ENCODE measurements around the gene CASP3.
A peak's percentile ranks its signal among the peaks of the same experiment; 100 is the strongest.
"Not testable (repeated sequence)": the region's sequence is repeated elsewhere in the genome, so short reads cannot be mapped to it uniquely, and the experiment has no call there.

The CASP3 gene

DNA sequence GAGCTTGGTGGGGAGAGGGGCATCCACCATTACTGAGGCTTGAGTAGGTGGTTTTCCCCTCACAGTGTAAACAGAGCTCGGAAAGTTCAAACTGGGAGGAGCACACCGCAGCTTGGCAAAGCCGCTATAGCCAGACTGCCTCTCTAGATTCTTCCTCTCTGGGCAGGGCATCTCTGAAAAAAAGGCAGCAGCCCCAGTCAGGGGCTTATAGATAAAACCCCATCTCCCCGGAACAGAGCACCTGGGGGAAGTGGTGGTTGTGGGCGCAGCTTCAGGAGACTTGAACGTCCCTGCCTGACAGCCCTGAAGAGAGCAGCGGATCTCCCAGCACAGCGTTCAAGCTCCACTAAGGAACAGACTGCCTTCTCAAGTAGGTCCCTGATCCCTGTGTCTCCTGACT lies 48.3 kb downstream of the CASP3 start:
- H3K27me3 ChIP-seq (replicated peaks in 2 of 5; ENCODE audit: control insufficient read depth in 4 of 5, insufficient read depth in 5 of 5, low read length in 4 of 5); H3K4me1 ChIP-seq (ENCODE audit: control extremely low read depth in 1 of 4, control insufficient read depth in 4 of 4, insufficient read depth in 4 of 4, low read length in 3 of 4); H3K4me3 ChIP-seq (ENCODE audit: control insufficient read depth in 1 of 7, extremely low read depth in 1 of 7, insufficient read depth in 4 of 7, low read depth in 2 of 7, low read length in 6 of 7); CTCF ChIA-PET; POLR2A ChIA-PET; H3K36me3 ChIP-seq (ENCODE audit: control insufficient read depth in 4 of 4, insufficient read depth in 4 of 4, low read length in 3 of 4); H3K27ac ChIP-seq (ENCODE audit: insufficient read depth in 1 of 2, low read depth in 1 of 2, low read length in 2 of 2, poor library complexity in 1 of 2, severe bottlenecking in 2 of 2); H3K9me3 ChIP-seq (ENCODE audit: control extremely low read depth in 1 of 5, control insufficient read depth in 4 of 5, insufficient read depth in 2 of 5, low read depth in 1 of 5, low read length in 4 of 5): not testable (repeated sequence)
- peak in 1 of 3 donors; percentile 15 for DNase-seq
- 92% methylated on average over 6 of the region's 8 CpGs for WGBS (ENCODE audit: insufficient coverage)

DNA sequence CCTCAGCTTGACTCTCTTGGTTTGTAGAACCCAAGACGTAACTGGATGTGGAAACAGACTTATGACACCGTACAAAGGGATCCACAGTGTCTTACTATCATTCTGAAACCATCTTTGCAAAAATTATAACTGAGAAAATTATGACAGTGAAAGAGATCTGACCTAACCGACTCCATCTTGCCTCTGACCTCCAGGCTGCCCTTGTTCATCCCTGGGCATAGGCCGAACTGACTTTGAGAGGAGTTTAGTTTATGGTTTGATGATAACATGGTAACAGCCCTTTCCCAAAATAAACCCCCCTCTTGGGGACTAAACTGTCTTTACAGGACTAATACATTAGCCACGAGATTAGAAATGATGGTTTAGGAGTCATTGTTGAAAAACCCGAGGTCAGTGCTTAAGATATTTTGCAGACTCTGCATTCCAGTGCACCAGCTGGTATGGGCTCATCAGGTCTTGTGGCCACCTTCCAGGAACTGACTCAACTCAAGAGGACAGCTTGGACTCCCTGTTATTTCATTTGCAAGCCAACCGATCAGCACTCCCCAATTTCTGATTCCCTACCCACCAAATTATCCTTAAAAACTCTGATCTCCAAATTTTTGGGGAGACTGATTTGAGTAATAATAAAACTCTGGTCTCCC lies 49.6 kb downstream of the CASP3 start:
- CTCF ChIA-PET: no interaction called here
- Histone ChIP-seq H3K36me3 (ENCODE audit: control insufficient read depth in 4 of 4, insufficient read depth in 4 of 4, low read length in 3 of 4) (no peaks in the 10 kb centered on the region), H3K27me3 (replicated peaks in 2 of 5; ENCODE audit: control insufficient read depth in 4 of 5, insufficient read depth in 5 of 5, low read length in 4 of 5) (no peaks in the 10 kb centered on the region), H3K4me1 (ENCODE audit: control extremely low read depth in 1 of 4, control insufficient read depth in 4 of 4, insufficient read depth in 4 of 4, low read length in 3 of 4) (no peaks in the 10 kb centered on the region), H3K27ac (ENCODE audit: insufficient read depth in 1 of 2, low read depth in 1 of 2, low read length in 2 of 2, poor library complexity in 1 of 2, severe bottlenecking in 2 of 2) (no peak overlapping the region), H3K9me3 (ENCODE audit: control extremely low read depth in 1 of 5, control insufficient read depth in 4 of 5, insufficient read depth in 2 of 5, low read depth in 1 of 5, low read length in 4 of 5) (peaks cover 0 to 4% (median 0%) of the 10 kb centered on the region in 5 experiments), H3K4me3 (ENCODE audit: control insufficient read depth in 1 of 7, extremely low read depth in 1 of 7, insufficient read depth in 4 of 7, low read depth in 2 of 7, low read length in 6 of 7) (no peak overlapping the region)
- 100% methylated on average over 3 of the region's 7 CpGs for WGBS (ENCODE audit: insufficient coverage)
- POLR2A ChIA-PET: no interaction called here
- DNase-seq: no peak

DNA sequence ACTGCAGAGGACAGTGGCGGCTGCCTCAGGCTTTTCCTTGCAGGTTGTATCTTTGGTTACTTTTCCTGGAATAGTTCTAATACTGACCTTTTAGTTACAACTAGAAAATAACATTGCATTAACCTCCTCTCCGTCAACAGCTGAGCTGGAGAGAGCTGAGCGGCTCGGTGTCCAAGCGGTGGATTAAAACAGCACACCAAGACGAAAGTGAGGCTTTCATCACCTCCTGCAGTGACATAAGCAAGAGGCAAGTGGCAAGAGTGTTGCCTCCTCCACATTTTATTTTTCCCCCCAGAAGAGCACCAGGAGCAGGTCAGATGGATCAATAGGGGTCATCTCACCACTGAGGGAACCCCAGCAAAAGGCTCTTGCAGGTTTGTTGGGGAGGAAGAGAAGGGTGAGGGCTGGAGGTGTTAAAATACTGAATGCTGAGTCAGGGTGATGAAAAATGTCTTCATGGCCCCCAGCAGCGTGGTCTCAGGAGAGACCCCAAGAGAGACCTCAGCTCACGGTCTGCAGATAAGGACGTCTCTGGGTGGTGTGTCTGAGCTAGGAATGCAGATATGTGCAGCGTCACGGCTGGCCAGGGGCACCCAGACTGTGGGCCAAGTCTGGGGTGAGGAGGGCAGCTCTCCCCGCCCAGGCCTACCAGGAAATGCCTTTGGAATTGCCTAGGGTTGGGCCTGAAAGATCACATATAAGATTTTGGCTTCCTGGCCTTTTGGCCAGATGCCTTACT lies 50.3 kb downstream of the CASP3 start:
- H3K4me3 ChIP-seq (ENCODE audit: control insufficient read depth in 1 of 7, extremely low read depth in 1 of 7, insufficient read depth in 4 of 7, low read depth in 2 of 7, low read length in 6 of 7): no peak overlapping the region
- no peaks in the 10 kb centered on the region for H3K4me1 ChIP-seq (ENCODE audit: control extremely low read depth in 1 of 4, control insufficient read depth in 4 of 4, insufficient read depth in 4 of 4, low read length in 3 of 4)
- ChIA-PET CTCF (no interaction called here), POLR2A (no interaction called here)
- H3K27ac ChIP-seq (ENCODE audit: insufficient read depth in 1 of 2, low read depth in 1 of 2, low read length in 2 of 2, poor library complexity in 1 of 2, severe bottlenecking in 2 of 2): no peak overlapping the region
- H3K36me3 ChIP-seq (ENCODE audit: control insufficient read depth in 4 of 4, insufficient read depth in 4 of 4, low read length in 3 of 4): no peaks in the 10 kb centered on the region
- DNase-seq: no peak
- 98% methylated on average over 12 of the region's 12 CpGs for WGBS (ENCODE audit: insufficient coverage)
- H3K9me3 ChIP-seq (ENCODE audit: control extremely low read depth in 1 of 5, control insufficient read depth in 4 of 5, insufficient read depth in 2 of 5, low read depth in 1 of 5, low read length in 4 of 5): no peaks in the 10 kb centered on the region
- H3K27me3 ChIP-seq (replicated peaks in 2 of 5; ENCODE audit: control insufficient read depth in 4 of 5, insufficient read depth in 5 of 5, low read length in 4 of 5): no peaks in the 10 kb centered on the region

DNA sequence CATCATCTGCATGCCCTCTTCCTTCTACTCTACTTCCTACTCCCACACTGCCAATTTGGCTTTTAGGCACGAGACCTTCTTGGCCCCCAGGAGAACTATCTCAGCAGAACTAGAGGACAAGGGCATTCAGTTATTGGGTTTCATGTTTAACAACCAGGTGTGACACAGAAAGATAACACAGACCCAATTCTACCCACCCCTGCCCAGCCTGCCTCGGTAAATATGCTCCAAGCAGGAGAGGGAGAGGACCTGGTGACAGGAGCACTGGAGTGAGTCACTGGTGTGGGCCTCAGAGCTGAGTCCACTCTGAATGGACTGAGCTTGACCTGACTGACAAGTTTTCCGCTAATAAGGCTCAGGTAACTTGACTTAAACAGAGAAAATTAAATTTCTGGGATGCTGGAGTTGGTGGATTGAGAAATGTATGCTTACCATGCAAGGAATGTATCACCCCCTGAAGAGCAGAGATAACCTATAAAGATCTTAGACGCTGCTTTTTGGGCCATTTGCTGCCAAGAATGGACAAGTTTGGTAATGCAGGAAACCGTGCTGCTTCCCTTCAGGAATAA lies 52.5 kb downstream of the CASP3 start:
- ChIA-PET POLR2A (no interaction called here), CTCF (no interaction called here)
- 94% methylated on average over 2 of the region's 5 CpGs for WGBS (ENCODE audit: insufficient coverage)
- Histone ChIP-seq H3K27me3 (replicated peaks in 2 of 5; ENCODE audit: control insufficient read depth in 4 of 5, insufficient read depth in 5 of 5, low read length in 4 of 5) (no peaks in the 10 kb centered on the region), H3K27ac (ENCODE audit: insufficient read depth in 1 of 2, low read depth in 1 of 2, low read length in 2 of 2, poor library complexity in 1 of 2, severe bottlenecking in 2 of 2) (no peak overlapping the region), H3K9me3 (ENCODE audit: control extremely low read depth in 1 of 5, control insufficient read depth in 4 of 5, insufficient read depth in 2 of 5, low read depth in 1 of 5, low read length in 4 of 5) (no peaks in the 10 kb centered on the region), H3K4me3 (ENCODE audit: control insufficient read depth in 1 of 7, extremely low read depth in 1 of 7, insufficient read depth in 4 of 7, low read depth in 2 of 7, low read length in 6 of 7) (no peak overlapping the region), H3K4me1 (ENCODE audit: control extremely low read depth in 1 of 4, control insufficient read depth in 4 of 4, insufficient read depth in 4 of 4, low read length in 3 of 4) (no peaks in the 10 kb centered on the region), H3K36me3 (ENCODE audit: control insufficient read depth in 4 of 4, insufficient read depth in 4 of 4, low read length in 3 of 4) (no peaks in the 10 kb centered on the region)
- no peak for DNase-seq

DNA sequence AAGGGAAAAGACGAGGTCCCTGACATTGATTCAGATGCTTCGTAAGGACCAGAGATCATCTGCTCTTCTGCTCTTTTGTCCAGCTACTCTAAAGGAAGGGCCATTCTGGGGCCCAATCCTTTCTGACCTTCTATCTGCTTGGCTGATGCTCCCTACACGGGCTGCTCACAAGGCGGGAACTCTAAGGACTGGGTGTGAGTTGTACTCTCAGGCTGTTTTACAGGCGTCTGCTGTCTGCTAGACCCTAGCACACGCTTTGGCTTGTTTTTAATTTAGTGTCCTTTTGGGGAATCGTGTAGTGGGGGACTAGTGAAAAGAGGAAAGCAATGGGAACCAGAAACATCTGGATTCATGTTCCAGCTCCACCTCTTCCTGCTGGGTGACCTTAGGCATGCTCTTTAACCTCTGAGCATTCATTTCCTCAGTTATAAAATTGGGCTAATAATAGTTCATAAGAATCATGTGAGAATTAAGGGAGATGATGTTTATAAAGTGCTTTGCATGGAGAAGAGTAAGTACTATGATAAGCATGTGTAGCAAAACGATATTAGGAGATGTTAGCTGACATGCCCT lies 53.1 kb downstream of the CASP3 start:
- Histone ChIP-seq H3K36me3 (ENCODE audit: control insufficient read depth in 4 of 4, insufficient read depth in 4 of 4, low read length in 3 of 4) (no peaks in the 10 kb centered on the region), H3K27me3 (replicated peaks in 2 of 5; ENCODE audit: control insufficient read depth in 4 of 5, insufficient read depth in 5 of 5, low read length in 4 of 5) (no peaks in the 10 kb centered on the region), H3K4me1 (ENCODE audit: control extremely low read depth in 1 of 4, control insufficient read depth in 4 of 4, insufficient read depth in 4 of 4, low read length in 3 of 4) (no peaks in the 10 kb centered on the region), H3K4me3 (ENCODE audit: control insufficient read depth in 1 of 7, extremely low read depth in 1 of 7, insufficient read depth in 4 of 7, low read depth in 2 of 7, low read length in 6 of 7) (no peak overlapping the region), H3K27ac (ENCODE audit: insufficient read depth in 1 of 2, low read depth in 1 of 2, low read length in 2 of 2, poor library complexity in 1 of 2, severe bottlenecking in 2 of 2) (no peak overlapping the region), H3K9me3 (ENCODE audit: control extremely low read depth in 1 of 5, control insufficient read depth in 4 of 5, insufficient read depth in 2 of 5, low read depth in 1 of 5, low read length in 4 of 5) (no peaks in the 10 kb centered on the region)
- 97% methylated on average over 4 of the region's 8 CpGs for WGBS (ENCODE audit: insufficient coverage)
- POLR2A ChIA-PET: no interaction called here
- CTCF ChIA-PET: no interaction called here
- no peak for DNase-seq

DNA sequence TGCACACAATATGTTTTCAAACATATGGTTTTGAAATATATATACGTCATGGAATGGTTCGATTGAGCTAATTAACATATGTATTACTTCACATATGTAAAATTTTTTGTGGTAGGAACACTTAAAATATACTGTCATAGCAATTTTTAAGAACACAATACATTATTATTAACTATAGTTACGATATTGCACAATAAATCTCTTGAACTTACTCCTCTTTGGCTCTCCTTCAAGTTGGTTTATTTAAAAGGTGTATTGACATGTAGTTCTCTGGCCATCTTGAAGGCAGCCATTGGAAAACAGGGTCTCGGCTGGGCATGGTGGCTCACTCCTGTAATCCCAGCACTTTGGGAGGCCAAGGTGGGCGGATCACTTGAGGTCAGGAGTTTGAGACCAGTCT lies 53.8 kb downstream of the CASP3 start:
- 100% methylated on average over 1 of the region's 5 CpGs for WGBS (ENCODE audit: insufficient coverage)

DNA sequence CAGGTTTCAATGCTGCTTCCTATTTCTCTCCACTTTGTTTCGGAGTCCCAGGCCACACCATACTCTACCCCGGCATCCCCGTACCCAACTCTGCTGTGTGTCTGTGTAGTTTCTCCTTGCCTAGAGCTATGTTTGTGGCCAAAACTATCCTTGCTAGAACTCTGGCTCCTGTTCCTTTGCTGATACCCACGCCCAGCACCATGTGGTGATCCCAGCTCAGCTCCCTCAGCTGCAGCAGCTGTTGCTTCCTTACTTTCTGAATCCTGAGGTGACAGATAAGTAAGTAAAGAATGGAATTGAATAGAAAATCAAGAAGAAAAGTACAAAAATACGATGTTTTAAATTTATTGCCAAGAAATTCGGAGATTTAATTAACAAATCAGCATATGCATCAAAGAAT lies 55.8 kb downstream of the CASP3 start:
- Histone ChIP-seq H3K27ac (ENCODE audit: insufficient read depth in 1 of 2, low read depth in 1 of 2, low read length in 2 of 2, poor library complexity in 1 of 2, severe bottlenecking in 2 of 2) (no peak overlapping the region), H3K4me1 (ENCODE audit: control extremely low read depth in 1 of 4, control insufficient read depth in 4 of 4, insufficient read depth in 4 of 4, low read length in 3 of 4) (no peaks in the 10 kb centered on the region), H3K9me3 (ENCODE audit: control extremely low read depth in 1 of 5, control insufficient read depth in 4 of 5, insufficient read depth in 2 of 5, low read depth in 1 of 5, low read length in 4 of 5) (no peaks in the 10 kb centered on the region), H3K36me3 (ENCODE audit: control insufficient read depth in 4 of 4, insufficient read depth in 4 of 4, low read length in 3 of 4) (no peaks in the 10 kb centered on the region), H3K4me3 (ENCODE audit: control insufficient read depth in 1 of 7, extremely low read depth in 1 of 7, insufficient read depth in 4 of 7, low read depth in 2 of 7, low read length in 6 of 7) (no peak overlapping the region), H3K27me3 (replicated peaks in 2 of 5; ENCODE audit: control insufficient read depth in 4 of 5, insufficient read depth in 5 of 5, low read length in 4 of 5) (no peaks in the 10 kb centered on the region)
- ChIA-PET POLR2A (no interaction called here), CTCF (no interaction called here)
- no peak for DNase-seq
- WGBS (ENCODE audit: insufficient coverage): 100% methylated on average over 2 of the region's 6 CpGs

More for the DNA sequence above, 53.8 kb downstream of the CASP3 start:
- Histone ChIP-seq H3K4me3 (ENCODE audit: control insufficient read depth in 1 of 7, extremely low read depth in 1 of 7, insufficient read depth in 4 of 7, low read depth in 2 of 7, low read length in 6 of 7) (no peak overlapping the region), H3K27ac (ENCODE audit: insufficient read depth in 1 of 2, low read depth in 1 of 2, low read length in 2 of 2, poor library complexity in 1 of 2, severe bottlenecking in 2 of 2) (no peak overlapping the region), H3K4me1 (ENCODE audit: control extremely low read depth in 1 of 4, control insufficient read depth in 4 of 4, insufficient read depth in 4 of 4, low read length in 3 of 4) (no peaks in the 10 kb centered on the region), H3K9me3 (ENCODE audit: control extremely low read depth in 1 of 5, control insufficient read depth in 4 of 5, insufficient read depth in 2 of 5, low read depth in 1 of 5, low read length in 4 of 5) (no peaks in the 10 kb centered on the region), H3K36me3 (ENCODE audit: control insufficient read depth in 4 of 4, insufficient read depth in 4 of 4, low read length in 3 of 4) (no peaks in the 10 kb centered on the region), H3K27me3 (replicated peaks in 2 of 5; ENCODE audit: control insufficient read depth in 4 of 5, insufficient read depth in 5 of 5, low read length in 4 of 5) (no peaks in the 10 kb centered on the region)
- no peak for DNase-seq
- POLR2A ChIA-PET: interaction anchor here (1.5 kb wide), 1 partner anchor 17 kb away, joined by 3 read pairs; no protein-coding TSS in a partner anchor
- CTCF ChIA-PET: no interaction called here
